NCI-H1417 treated with DMSO at 0.1 percent for 48 hours (cell line): ENCODE results near the gene CADM4.

Source experiments
- DNase-seq: peaks from one replicate; lab custom pipeline; 2025; lab: John Stamatoyannopoulos, UW

The CADM4 gene

DNA sequence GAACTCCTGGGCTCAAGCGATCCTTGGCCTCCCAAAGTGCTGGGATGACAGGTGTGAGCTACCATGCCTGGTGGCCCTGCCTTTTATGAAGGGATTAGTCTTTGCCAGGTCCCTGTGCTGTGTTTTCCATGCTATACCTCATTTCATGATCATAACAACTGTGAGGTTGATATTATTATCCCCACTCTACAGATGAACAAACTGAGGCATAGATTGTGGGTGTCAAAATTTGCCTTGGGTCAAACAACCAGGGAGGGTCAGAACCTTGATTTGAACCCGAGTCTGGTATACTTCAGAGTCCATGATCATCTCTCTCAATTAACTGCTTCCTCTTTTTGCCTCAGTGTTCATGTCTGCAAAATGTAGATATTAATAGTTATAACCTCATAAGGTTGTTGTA, 57.2 kb downstream of the CADM4 start:
- DNase-seq: no peak

DNA sequence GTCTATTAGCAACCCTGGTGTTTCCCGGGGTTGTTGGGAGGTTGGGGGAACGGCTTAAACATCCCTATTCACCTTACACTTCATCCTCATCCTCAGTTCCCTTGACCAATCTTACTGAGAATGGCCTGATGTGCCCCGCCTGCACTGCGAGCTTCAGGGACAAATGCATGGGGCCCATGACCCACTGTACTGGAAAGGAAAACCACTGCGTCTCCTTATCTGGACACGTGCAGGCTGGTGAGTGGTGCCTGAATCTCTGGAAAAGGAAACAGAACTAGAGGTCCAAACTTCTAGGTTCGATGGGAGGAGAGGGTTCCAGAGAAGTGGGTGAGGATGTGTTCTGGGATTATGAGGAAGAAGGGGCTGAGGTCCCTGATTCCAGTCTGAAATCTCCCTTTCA, 58.2 kb downstream of the CADM4 start:
- DNase-seq: no peak

DNA sequence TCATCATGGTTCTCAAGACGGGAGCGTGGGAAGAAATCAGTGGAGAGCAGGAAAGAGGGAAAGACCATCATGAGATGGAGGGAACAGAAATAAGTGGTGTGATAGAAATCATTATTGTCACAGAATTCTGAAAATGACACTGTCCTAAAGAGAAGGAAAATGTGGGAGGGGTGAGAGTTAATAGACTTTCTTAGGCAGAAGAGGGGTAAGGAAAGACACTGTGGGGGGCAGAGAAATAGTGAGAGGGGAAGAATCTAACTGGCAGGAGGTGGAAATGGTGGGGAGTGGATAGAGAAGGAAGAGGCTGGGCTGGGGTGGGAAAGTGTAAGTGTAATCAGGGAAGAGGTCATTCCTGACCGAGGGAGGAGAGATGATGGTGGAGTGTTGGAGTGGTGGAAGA, 60.9 kb downstream of the CADM4 start:
- DNase-seq: no peak

GRCh38 chr19:43575955-43576878, 63.4 kb downstream of the CADM4 start:
- DNase-seq: peak; percentile 15

- DNase-seq: peak; percentile 91
These were observed 64.3 kb downstream of the CADM4 start, which contains the start of the genes PINLYP and XRCC1 for GRCh38 chr19:43575156-43575950. Gene PINLYP, plus strand, starts transcription at chr19:43575801. Its CDS starts 1,391 bp downstream, at chr19:43577192. Gene XRCC1, minus strand, starts transcription at chr19:43575527. Its CDS starts 69 bp downstream, at chr19:43575458.

DNA sequence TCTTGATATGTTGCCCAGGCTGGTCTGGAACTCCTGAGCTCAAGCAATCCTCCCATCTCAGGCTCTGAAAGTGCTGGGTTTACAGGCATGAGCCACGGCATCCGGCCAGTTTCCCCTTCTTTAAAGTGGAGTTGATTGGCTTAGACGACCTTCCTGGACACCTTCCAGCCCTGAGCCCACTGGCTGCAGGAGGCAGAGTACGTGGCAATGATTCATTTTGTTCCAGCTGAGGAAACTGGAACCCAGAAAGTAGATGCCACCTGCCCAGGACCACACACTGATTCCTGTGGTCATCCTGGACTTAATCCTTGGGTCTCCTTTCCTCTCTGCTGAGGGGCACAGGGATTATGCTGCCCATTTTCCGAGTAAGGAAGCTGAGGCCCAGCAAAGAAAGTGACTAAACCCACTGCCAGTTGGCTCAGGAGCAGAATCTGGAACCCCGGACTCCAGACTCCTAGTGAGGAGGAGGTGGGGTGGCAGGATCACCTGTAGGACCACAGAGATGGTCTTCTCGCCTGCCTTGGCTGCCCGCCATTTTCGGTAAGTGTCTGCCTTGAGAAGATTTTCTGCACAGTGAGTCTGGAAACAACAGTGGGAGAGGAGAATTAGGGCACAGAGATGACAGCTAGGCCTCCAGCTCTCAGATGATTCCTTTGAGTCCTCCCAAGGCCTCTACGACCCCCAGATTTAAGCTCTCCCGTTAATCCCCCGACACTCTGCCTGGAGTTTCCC, 65.1 kb downstream of the CADM4 start:
- DNase-seq: no peak
